NCI-H526 treated with DMSO at 0.1 percent for 48 hours (cell line): ENCODE results near the gene LHFPL2.

Source experiments
- DNase-seq: peaks from one replicate; lab custom pipeline; 2025; lab: John Stamatoyannopoulos, UW

Gene LHFPL2

GRCh38 chr5:78666041-78666444, 17.5 kb upstream of the LHFPL2 start:
- DNase-seq, result no peak

- DNase-seq, result no peak
These were observed 17.0 kb upstream of the LHFPL2 start for GRCh38 chr5:78665534-78665933.

GRCh38 chr5:78662323-78662722, 13.8 kb upstream of the LHFPL2 start:
- no peak for DNase-seq

- no peak for DNase-seq
These were observed 13.1 kb upstream of the LHFPL2 start for GRCh38 chr5:78661691-78662090.

GRCh38 chr5:78661044-78661443, 12.5 kb upstream of the LHFPL2 start:
- no peak for DNase-seq

GRCh38 chr5:78660401-78660800, 11.8 kb upstream of the LHFPL2 start:
- DNase-seq, result no peak

- DNase-seq, result no peak
These were observed 11.1 kb upstream of the LHFPL2 start for GRCh38 chr5:78659714-78660113.

- DNase-seq, result no peak
These were observed 10.5 kb upstream of the LHFPL2 start for GRCh38 chr5:78659114-78659513.

GRCh38 chr5:78657201-78657600, 8.6 kb upstream of the LHFPL2 start:
- DNase-seq, result no peak

- no peak for DNase-seq
These were observed 7.2 kb upstream of the LHFPL2 start for GRCh38 chr5:78655746-78656290.

GRCh38 chr5:78654386-78654785, 5.8 kb upstream of the LHFPL2 start:
- DNase-seq, result no peak

- no peak for DNase-seq
These were observed 5.3 kb upstream of the LHFPL2 start for GRCh38 chr5:78653681-78654366.

- no peak for DNase-seq
These were observed 4.5 kb upstream of the LHFPL2 start for GRCh38 chr5:78653031-78653430.

- DNase-seq, result no peak
These were observed 2.9 kb upstream of the LHFPL2 start for GRCh38 chr5:78651468-78651867.

- no peak for DNase-seq
These were observed 2.0 kb upstream of the LHFPL2 start for GRCh38 chr5:78650531-78650930.

GRCh38 chr5:78649861-78650496, 1.4 kb upstream of the LHFPL2 start:
- DNase-seq, result no peak

- no peak for DNase-seq
These were observed 681 bp upstream of the LHFPL2 start for GRCh38 chr5:78649211-78649695.

- DNase-seq, result peak; percentile 42
These were observed 674 bp downstream of the LHFPL2 start for GRCh38 chr5:78647838-78648358.

GRCh38 chr5:78647351-78647818, 1.2 kb downstream of the LHFPL2 start:
- DNase-seq, result no peak

GRCh38 chr5:78644741-78645300, 3.8 kb downstream of the LHFPL2 start:
- no peak for DNase-seq

- DNase-seq, result no peak
These were observed 4.4 kb downstream of the LHFPL2 start for GRCh38 chr5:78644129-78644528.

GRCh38 chr5:78642701-78643100, 5.9 kb downstream of the LHFPL2 start:
- no peak for DNase-seq
